ENCODE results near the gene IGSF5.

Gene IGSF5

GRCh38 chr21:39822042-39822441, 77.1 kb downstream of the IGSF5 start:
- DNase-seq (ENCODE audit: low spot score): no peak

- no peak for DNase-seq (ENCODE audit: low spot score)
These were observed 80.3 kb downstream of the IGSF5 start for GRCh38 chr21:39825250-39825649.

GRCh38 chr21:39834543-39834942, 89.6 kb downstream of the IGSF5 start:
- no peak for DNase-seq (ENCODE audit: low spot score)

GRCh38 chr21:39837861-39838359, 92.9 kb downstream of the IGSF5 start:
- no peak for DNase-seq (ENCODE audit: low spot score)

- no peak for DNase-seq (ENCODE audit: low spot score)
These were observed 95.6 kb downstream of the IGSF5 start for GRCh38 chr21:39840373-39841097.

- peak; percentile 57 for DNase-seq (ENCODE audit: low spot score)
These were observed 97.9 kb downstream of the IGSF5 start for GRCh38 chr21:39842741-39843459.

GRCh38 chr21:39843483-39843882, 98.5 kb downstream of the IGSF5 start:
- DNase-seq (ENCODE audit: low spot score): no peak

- DNase-seq (ENCODE audit: low spot score): no peak
These were observed 98.9 kb downstream of the IGSF5 start for GRCh38 chr21:39843916-39844315.

GRCh38 chr21:39845571-39846130, 100.7 kb downstream of the IGSF5 start:
- peak; percentile 61 for DNase-seq (ENCODE audit: low spot score)

- no peak for DNase-seq (ENCODE audit: low spot score)
These were observed 102.9 kb downstream of the IGSF5 start for GRCh38 chr21:39847877-39848276.

- DNase-seq (ENCODE audit: low spot score): no peak
These were observed 104.2 kb downstream of the IGSF5 start for GRCh38 chr21:39849014-39849655.

GRCh38 chr21:39850333-39850732, 105.3 kb downstream of the IGSF5 start:
- no peak for DNase-seq (ENCODE audit: low spot score)

GRCh38 chr21:39851002-39851618, 106.1 kb downstream of the IGSF5 start:
- DNase-seq (ENCODE audit: low spot score): no peak
